Measurements from ENCODE around the gene ZKSCAN3. TPM values are rescaled to one million over a fixed set of nuclear protein-coding genes. Genes with fewer than 3 reads are reported as not detected.
A peak's percentile ranks its signal among the peaks of the same experiment; 100 is the strongest.

Gene ZKSCAN3
- polyA plus RNA-seq, 3 donors, result 0.36 to 1.7 (median 1.6) TPM

- WGBS (ENCODE audit: insufficient coverage), result 0% methylated on average over 21 of the region's 49 CpGs
These were observed 49.8 kb downstream of the ZKSCAN3 start, which contains the start of gene ZSCAN12 for GRCh38 chr6:28399350-28400121. Gene ZSCAN12, minus strand, starts transcription at chr6:28399747. Its CDS starts 1,342 bp downstream, at chr6:28398405.

DNA sequence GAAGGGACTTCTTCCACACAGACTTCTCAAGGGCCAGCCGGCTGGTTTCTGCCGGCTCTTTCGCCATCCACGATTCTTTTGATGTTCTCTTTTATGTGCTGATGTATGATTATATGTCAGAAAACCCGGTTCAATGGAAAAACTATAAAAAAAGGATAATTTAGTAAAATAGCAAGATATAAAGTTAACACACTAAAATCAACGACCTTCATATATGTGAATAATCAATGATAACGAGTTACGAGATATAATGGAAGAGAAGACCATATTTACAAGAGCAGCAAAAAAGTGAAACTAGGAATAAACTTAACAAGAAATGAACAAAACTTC is 50.3 kb downstream of the ZKSCAN3 start:
- TF ChIP-seq, protein P1, sequence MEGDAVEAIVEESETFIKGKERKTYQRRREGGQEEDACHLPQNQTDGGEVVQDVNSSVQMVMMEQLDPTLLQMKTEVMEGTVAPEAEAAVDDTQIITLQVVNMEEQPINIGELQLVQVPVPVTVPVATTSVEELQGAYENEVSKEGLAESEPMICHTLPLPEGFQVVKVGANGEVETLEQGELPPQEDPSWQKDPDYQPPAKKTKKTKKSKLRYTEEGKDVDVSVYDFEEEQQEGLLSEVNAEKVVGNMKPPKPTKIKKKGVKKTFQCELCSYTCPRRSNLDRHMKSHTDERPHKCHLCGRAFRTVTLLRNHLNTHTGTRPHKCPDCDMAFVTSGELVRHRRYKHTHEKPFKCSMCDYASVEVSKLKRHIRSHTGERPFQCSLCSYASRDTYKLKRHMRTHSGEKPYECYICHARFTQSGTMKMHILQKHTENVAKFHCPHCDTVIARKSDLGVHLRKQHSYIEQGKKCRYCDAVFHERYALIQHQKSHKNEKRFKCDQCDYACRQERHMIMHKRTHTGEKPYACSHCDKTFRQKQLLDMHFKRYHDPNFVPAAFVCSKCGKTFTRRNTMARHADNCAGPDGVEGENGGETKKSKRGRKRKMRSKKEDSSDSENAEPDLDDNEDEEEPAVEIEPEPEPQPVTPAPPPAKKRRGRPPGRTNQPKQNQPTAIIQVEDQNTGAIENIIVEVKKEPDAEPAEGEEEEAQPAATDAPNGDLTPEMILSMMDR (IDR thresholded peaks at IDR 0.05), result no peak
- Histone ChIP-seq H3K9me3 (replicated peaks in 1 of 2; ENCODE audit: control insufficient read depth in 1 of 2, insufficient read depth in 1 of 2, low read length in 2 of 2) (no peaks in the 10 kb centered on the region), H3K4me2 (replicated peaks; ENCODE audit: extremely low read depth, low read length, poor library complexity, severe bottlenecking) (peak overlapping the region; percentile 90), H3K4me1 (ENCODE audit: control insufficient read depth in 1 of 2, insufficient read depth in 2 of 2, low read length in 2 of 2) (peaks cover 11 to 21% of the 10 kb centered on the region in 2 donors), H3K27me3 (ENCODE audit: control insufficient read depth in 2 of 2, insufficient read depth in 2 of 2, low read length in 2 of 2) (peaks cover 17 to 26% of the 10 kb centered on the region in 2 donors), H3K9ac (ENCODE audit: insufficient read depth, low read length, poor library complexity, severe bottlenecking) (peak overlapping the region; percentile 75), H3K4me3 (replicated peaks in 1 of 3; ENCODE audit: low read depth in 2 of 3, low read length in 3 of 3) (peak overlapping the region; percentile 49 to 93 (median 74)), H3K79me2 (ENCODE audit: insufficient read depth, low read length) (peaks cover 9% of the 10 kb centered on the region), H3K27ac (ENCODE audit: low read depth in 1 of 2, low read length in 2 of 2) (no peak overlapping the region), H2AFZ (ENCODE audit: insufficient read depth, low read depth, low read length, poor library complexity, severe bottlenecking) (peak overlapping the region; percentile 97), H3K36me3 (replicated peaks in 1 of 2; ENCODE audit: control insufficient read depth in 1 of 2, insufficient read depth in 2 of 2, low read length in 2 of 2) (peaks cover 3 to 18% of the 10 kb centered on the region in 2 donors), H4K20me1 (ENCODE audit: insufficient read depth, low read length) (no peaks in the 10 kb centered on the region)
- WGBS (ENCODE audit: insufficient coverage), result no CpG with 5 or more reads among the region's 8 CpGs
- Mint-ChIP-seq H3K4me1 (peaks cover 32% of the 10 kb centered on the region), H3K36me3 (peaks cover 20 to 32% of the 10 kb centered on the region in 2 donors), H3K27ac (peak overlapping the region in 6 of 7 donors; percentile 43 to 91 (median 60)), H3K4me3 (peak overlapping the region; percentile 96), H3K27me3 (ENCODE audit: low read depth in 3 of 3) (peaks cover 27 to 34% (median 28%) of the 10 kb centered on the region in 3 donors), H3K9me3 (peaks cover 0 to 10% (median 7%) of the 10 kb centered on the region in 7 donors)
- intact Hi-C loops (cut with micrococcal nuclease), result no loop called here
- DNase-seq, result no peak

More at GRCh38 chr6:28399350-28400121, 49.8 kb downstream of the ZKSCAN3 start, which contains the start of gene ZSCAN12:
- Histone ChIP-seq H4K20me1 (ENCODE audit: insufficient read depth, low read length) (no peaks in the 10 kb centered on the region), H3K4me3 (replicated peaks in 1 of 3; ENCODE audit: low read depth in 2 of 3, low read length in 3 of 3) (peak within 1 kb of the TSS; percentile 49 to 93 (median 74)), H3K36me3 (replicated peaks in 1 of 2; ENCODE audit: control insufficient read depth in 1 of 2, insufficient read depth in 2 of 2, low read length in 2 of 2) (peaks cover 3 to 18% of the 10 kb centered on the region in 2 donors), H2AFZ (ENCODE audit: insufficient read depth, low read depth, low read length, poor library complexity, severe bottlenecking) (peak within 1 kb of the TSS; percentile 97), H3K9me3 (replicated peaks in 1 of 2; ENCODE audit: control insufficient read depth in 1 of 2, insufficient read depth in 1 of 2, low read length in 2 of 2) (no peaks in the 10 kb centered on the region), H3K27me3 (ENCODE audit: control insufficient read depth in 2 of 2, insufficient read depth in 2 of 2, low read length in 2 of 2) (peaks cover 17 to 26% of the 10 kb centered on the region in 2 donors), H3K9ac (ENCODE audit: insufficient read depth, low read length, poor library complexity, severe bottlenecking) (peak within 1 kb of the TSS; percentile 75), H3K4me2 (replicated peaks; ENCODE audit: extremely low read depth, low read length, poor library complexity, severe bottlenecking) (peak within 1 kb of the TSS; percentile 90), H3K4me1 (ENCODE audit: control insufficient read depth in 1 of 2, insufficient read depth in 2 of 2, low read length in 2 of 2) (peaks cover 11 to 21% of the 10 kb centered on the region in 2 donors), H3K79me2 (ENCODE audit: insufficient read depth, low read length) (peaks cover 9% of the 10 kb centered on the region), H3K27ac (ENCODE audit: low read depth in 1 of 2, low read length in 2 of 2) (peak within 1 kb of the TSS in 1 of 2 donors; percentile 65)
- TF ChIP-seq, protein P1 (IDR thresholded peaks at IDR 0.05), result peak; percentile 56
- peak within 1 kb of the TSS; percentile 43 to 91 (median 60) for H3K27ac Mint-ChIP-seq
- H3K9me3 Mint-ChIP-seq, result peaks cover 0 to 8% (median 7%) of the 10 kb centered on the region in 7 donors
- peak within 1 kb of the TSS; percentile 96 for H3K4me3 Mint-ChIP-seq
- H3K27me3 Mint-ChIP-seq (ENCODE audit: low read depth in 3 of 3), result peaks cover 25 to 32% (median 28%) of the 10 kb centered on the region in 3 donors
- intact Hi-C loops (cut with micrococcal nuclease), result no loop called here
- peak; percentile 66 to 80 (median 71) for DNase-seq
- peaks cover 20 to 32% of the 10 kb centered on the region in 2 donors for H3K36me3 Mint-ChIP-seq
- H3K4me1 Mint-ChIP-seq, result peaks cover 32% of the 10 kb centered on the region
